GM12865 (cell line): ENCODE measurements around the gene SLC25A42.

Experiments used
- DNase-seq: peaks from one replicate; pipeline ENCODE4 v3.0.0; 2010; ENCODE audit warnings: low read depth
- H3K4me3 ChIP-seq: 2 replicates; pipeline ENCODE4 v1.5.1; 2011; ENCODE audit warnings: mild to moderate bottlenecking, low read depth, low read length, control low read depth
- TF ChIP-seq, protein P1 (sequence below): IDR thresholded peaks from 2 replicates; pipeline ENCODE4 v1.5.1; 2011; ENCODE audit warnings: low read length, control low read depth, low read depth, inconsistent platforms; ENCODE audit not compliant: insufficient read depth; ENCODE audit errors: missing control alignments

The SLC25A42 gene

DNA sequence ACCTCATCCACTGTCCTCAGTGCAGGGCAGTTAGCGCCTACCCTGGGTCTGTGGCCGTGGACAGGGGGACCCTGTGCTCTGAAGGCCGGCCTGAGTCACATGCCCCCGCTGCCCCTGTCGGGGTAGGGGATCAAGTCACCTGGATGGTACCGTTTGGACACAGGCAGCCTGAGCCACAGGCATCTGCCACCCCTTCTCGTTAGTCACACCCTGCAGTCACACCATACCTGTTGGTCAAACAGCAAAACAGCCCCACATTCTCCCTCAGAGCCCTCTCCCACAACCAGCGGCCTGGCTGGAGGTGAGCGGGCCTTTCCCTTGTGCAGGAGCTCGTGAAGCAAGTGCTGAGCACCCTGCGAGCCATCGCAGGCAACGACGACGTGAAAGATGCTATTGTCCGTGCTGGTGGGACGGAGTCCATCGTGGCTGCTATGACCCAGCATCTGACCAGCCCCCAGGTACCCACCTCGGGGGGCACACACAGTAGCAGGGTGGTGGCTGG lies 8.8 kb upstream of the SLC25A42 start:
- H3K4me3 ChIP-seq: no peak overlapping the region
- DNase-seq: no peak
- TF ChIP-seq, protein P1, sequence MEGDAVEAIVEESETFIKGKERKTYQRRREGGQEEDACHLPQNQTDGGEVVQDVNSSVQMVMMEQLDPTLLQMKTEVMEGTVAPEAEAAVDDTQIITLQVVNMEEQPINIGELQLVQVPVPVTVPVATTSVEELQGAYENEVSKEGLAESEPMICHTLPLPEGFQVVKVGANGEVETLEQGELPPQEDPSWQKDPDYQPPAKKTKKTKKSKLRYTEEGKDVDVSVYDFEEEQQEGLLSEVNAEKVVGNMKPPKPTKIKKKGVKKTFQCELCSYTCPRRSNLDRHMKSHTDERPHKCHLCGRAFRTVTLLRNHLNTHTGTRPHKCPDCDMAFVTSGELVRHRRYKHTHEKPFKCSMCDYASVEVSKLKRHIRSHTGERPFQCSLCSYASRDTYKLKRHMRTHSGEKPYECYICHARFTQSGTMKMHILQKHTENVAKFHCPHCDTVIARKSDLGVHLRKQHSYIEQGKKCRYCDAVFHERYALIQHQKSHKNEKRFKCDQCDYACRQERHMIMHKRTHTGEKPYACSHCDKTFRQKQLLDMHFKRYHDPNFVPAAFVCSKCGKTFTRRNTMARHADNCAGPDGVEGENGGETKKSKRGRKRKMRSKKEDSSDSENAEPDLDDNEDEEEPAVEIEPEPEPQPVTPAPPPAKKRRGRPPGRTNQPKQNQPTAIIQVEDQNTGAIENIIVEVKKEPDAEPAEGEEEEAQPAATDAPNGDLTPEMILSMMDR: no peak

DNA sequence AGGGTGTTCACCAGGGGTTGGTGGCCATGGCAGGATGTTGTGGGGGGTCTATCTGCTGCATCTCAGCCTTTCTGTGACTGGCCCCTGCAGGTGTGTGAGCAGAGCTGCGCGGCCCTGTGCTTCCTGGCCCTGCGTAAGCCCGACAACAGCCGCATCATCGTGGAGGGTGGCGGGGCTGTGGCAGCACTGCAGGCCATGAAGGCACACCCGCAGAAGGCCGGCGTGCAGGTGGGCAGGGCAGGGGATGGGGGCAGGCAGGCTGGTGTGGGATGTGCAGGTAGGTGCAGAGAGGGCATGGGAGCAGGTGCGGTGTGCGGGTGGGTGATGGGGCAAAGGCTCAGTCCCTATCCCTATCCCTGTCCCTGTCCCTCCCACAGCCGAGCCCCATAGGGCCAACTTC lies 8.1 kb upstream of the SLC25A42 start:
- H3K4me3 ChIP-seq: no peak overlapping the region
- DNase-seq: no peak
- TF ChIP-seq, protein P1: no peak

DNA sequence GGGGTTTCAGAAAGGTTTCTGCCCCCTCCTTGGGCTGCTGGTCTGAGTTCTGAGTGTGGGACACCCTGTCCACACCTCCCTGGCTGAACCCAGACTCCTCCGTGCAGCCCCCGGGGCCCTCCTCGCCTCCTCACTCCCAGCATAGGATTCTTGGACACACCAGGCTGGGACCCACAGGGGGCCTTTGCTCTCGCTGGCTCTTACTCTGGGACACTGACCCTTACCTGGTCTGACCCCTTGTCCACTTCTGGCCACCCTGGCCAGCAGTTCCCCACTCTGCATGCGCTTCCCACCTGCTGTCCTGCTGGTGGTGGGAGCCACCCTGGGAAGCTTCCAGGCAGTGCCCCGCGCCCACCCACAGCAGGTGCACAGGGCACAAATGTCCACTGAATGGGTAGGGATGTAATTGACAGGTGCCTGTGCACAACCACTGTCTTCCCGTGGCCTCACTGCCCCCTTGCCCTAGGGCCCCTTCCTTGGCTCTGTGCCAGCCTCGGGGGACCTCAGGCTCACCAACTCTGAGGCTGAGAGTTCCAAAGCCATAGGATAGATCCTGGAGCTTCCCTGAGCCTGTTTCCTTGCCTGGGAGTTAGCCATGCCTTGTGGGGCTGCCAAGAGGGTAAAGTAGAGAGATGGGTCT lies 7.0 kb upstream of the SLC25A42 start:
- H3K4me3 ChIP-seq: no peak overlapping the region
- TF ChIP-seq, protein P1: no peak
- no peak for DNase-seq

DNA sequence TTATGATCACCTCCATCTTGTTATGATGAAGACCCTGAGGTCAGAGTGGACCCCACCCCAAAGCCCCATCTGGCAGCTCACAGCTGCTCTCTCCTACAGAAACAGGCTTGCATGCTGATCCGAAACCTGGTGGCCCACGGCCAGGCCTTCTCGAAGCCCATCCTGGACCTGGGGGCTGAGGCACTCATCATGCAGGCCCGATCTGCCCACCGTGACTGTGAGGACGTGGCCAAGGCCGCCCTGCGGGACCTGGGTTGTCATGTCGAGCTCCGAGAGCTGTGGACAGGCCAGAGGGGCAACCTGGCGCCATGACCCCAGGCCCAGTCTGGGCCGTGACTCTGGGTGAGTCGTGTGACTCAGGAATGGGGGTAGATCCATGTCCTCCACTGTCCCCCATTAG lies 6.5 kb upstream of the SLC25A42 start:
- H3K4me3 ChIP-seq: no peak overlapping the region
- TF ChIP-seq, protein P1: no peak
- no peak for DNase-seq

DNA sequence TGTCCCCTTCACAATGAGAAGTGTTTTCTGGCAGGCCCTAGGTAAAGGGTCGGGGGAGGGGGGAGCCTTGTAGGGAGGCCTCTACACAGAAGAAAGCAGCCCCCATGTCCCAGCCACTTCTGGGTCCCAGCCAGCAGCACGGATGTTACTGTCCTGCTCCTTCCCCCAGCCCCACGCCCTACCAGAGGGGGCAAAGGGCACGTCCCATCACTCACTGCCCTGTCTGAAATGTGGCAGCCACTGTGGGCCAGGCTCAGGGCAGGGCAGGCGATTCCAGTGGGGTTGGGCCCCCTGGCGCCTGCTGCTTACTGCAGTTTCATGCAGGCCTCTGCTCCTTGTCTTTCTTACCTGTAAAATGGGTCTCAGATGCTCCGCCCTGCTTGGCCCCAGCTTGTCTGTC lies 6.1 kb upstream of the SLC25A42 start:
- no peak for DNase-seq
- TF ChIP-seq, protein P1: no peak
- H3K4me3 ChIP-seq: no peak overlapping the region

DNA sequence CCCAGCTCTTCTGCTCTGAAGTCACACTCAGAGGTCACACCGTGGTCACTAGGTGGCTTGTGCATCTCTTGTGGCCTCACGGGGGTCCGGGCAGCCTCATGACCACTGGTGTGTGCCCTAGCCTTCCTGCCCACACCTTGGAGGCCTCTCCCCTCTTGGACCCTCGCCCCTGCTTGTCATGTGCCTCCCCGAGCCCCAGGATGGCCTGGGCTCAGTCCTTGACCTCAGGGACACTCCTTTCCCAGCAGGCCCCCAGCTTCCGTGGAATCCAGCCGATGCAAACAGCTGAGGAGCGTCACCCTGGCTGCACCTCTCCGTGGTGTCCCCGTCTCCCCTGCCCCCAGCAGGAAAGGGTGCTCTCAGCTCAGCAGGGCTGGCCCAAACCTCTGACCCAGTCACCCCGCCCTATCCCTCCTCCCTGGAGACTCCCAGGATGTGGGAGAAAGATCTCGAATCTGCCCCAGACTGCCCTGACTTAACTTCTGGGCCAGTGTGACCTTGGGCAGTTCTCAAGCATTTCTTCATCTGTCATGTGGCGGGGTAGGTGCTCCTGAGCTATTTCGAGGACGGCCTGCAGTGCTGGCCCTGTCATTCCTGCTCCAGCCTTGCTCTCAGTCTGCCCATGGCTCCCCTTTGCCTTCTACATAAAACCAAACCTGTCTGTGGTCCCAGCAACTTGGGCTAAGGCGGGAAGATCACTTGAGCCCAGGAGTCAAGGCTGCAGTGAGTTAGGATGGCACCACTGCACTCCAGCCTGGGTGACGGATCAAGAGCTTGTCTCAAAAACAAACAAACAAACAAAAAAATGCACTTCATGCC lies 4.6 kb upstream of the SLC25A42 start:
- no peak overlapping the region for H3K4me3 ChIP-seq
- no peak for DNase-seq
- TF ChIP-seq, protein P1: no peak
